Measurements from ENCODE around the gene RAB12. TPM values are rescaled to one million over a fixed set of nuclear protein-coding genes. Genes with fewer than 3 reads are reported as not detected.

Gene RAB12
- total RNA-seq, 1 donor from 2014 or later, result 48.5 TPM

GRCh38 chr18:8669571-8669970, 60.3 kb downstream of the RAB12 start:
- H3K27ac Mint-ChIP-seq (ENCODE audit: unreplicated experiment), result no peak overlapping the region
- H3K9me3 Mint-ChIP-seq (ENCODE audit: unreplicated experiment), result no peaks in the 10 kb centered on the region
- no peak overlapping the region for H3K4me3 Mint-ChIP-seq (ENCODE audit: unreplicated experiment)
- no peak for TF ChIP-seq CTCF (IDR thresholded peaks at IDR 0.05)
- H3K27me3 Mint-ChIP-seq (ENCODE audit: unreplicated experiment), result no peaks in the 10 kb centered on the region
- no peak for DNase-seq (ENCODE audit: extremely low spot score, unreplicated experiment)
- H3K36me3 Mint-ChIP-seq (ENCODE audit: unreplicated experiment), result no peaks in the 10 kb centered on the region
- H3K4me1 Mint-ChIP-seq (ENCODE audit: unreplicated experiment), result peaks cover 7% of the 10 kb centered on the region

- Mint-ChIP-seq H3K27me3 (ENCODE audit: unreplicated experiment) (no peaks in the 10 kb centered on the region), H3K4me3 (ENCODE audit: unreplicated experiment) (no peak overlapping the region), H3K9me3 (ENCODE audit: unreplicated experiment) (no peaks in the 10 kb centered on the region), H3K36me3 (ENCODE audit: unreplicated experiment) (no peaks in the 10 kb centered on the region), H3K27ac (ENCODE audit: unreplicated experiment) (no peak overlapping the region), H3K4me1 (ENCODE audit: unreplicated experiment) (peaks cover 5% of the 10 kb centered on the region)
- TF ChIP-seq CTCF (IDR thresholded peaks at IDR 0.05), result no peak
- DNase-seq (ENCODE audit: extremely low spot score, unreplicated experiment), result no peak
Observed at GRCh38 chr18:8673256-8674209, 64.3 kb downstream of the RAB12 start.

DNA sequence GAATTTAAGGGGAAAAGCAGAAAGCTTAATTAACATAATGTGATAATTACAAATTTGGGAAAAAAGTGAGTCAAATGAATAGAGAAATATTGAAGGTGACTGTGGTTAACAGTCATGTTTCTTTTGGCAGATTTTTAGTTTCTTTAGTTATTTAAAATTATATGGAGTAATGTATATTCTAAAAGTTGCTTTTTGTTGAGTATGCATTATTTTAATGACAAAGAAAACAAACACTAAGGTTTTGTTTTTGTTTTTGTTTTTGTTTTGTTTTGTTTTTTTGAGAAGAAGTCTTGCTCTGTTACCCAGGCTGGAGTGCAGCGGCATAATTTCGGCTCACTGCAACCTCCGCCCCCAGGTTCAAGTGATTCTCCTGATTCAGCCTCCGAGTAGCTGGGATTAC, 65.8 kb downstream of the RAB12 start:
- Mint-ChIP-seq H3K9me3 (ENCODE audit: unreplicated experiment) (no peaks in the 10 kb centered on the region), H3K4me3 (ENCODE audit: unreplicated experiment) (no peak overlapping the region), H3K36me3 (ENCODE audit: unreplicated experiment) (no peaks in the 10 kb centered on the region), H3K4me1 (ENCODE audit: unreplicated experiment) (peaks cover 5% of the 10 kb centered on the region), H3K27ac (ENCODE audit: unreplicated experiment) (no peak overlapping the region), H3K27me3 (ENCODE audit: unreplicated experiment) (no peaks in the 10 kb centered on the region)
- DNase-seq (ENCODE audit: extremely low spot score, unreplicated experiment), result no peak
- no peak for TF ChIP-seq CTCF (IDR thresholded peaks at IDR 0.05)

DNA sequence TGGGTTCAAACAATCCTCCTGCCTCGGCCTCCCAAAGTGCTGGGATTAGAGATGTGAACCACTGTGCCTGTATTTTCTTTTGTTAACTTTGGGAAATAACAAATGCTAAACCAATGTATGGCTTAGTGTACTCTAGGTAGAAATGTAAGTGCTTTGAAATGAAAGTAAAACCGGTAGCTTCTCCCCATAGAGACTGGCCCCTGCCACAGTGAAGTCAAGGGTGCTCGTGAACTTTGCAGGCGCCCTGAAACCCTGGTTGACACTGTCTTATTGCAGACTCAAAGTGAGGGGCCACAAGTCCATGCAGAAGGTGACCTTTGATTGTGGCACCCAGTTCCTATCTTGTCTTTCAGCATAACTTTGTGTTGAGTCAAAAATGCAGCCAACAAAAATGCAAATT, 72.0 kb downstream of the RAB12 start:
- Mint-ChIP-seq H3K27me3 (ENCODE audit: unreplicated experiment) (no peaks in the 10 kb centered on the region), H3K4me3 (ENCODE audit: unreplicated experiment) (no peak overlapping the region), H3K4me1 (ENCODE audit: unreplicated experiment) (peaks cover 16% of the 10 kb centered on the region), H3K27ac (ENCODE audit: unreplicated experiment) (no peak overlapping the region), H3K36me3 (ENCODE audit: unreplicated experiment) (no peaks in the 10 kb centered on the region), H3K9me3 (ENCODE audit: unreplicated experiment) (no peaks in the 10 kb centered on the region)
- TF ChIP-seq CTCF (IDR thresholded peaks at IDR 0.05), result no peak
- peak; percentile 40 for DNase-seq (ENCODE audit: extremely low spot score, unreplicated experiment)

DNA sequence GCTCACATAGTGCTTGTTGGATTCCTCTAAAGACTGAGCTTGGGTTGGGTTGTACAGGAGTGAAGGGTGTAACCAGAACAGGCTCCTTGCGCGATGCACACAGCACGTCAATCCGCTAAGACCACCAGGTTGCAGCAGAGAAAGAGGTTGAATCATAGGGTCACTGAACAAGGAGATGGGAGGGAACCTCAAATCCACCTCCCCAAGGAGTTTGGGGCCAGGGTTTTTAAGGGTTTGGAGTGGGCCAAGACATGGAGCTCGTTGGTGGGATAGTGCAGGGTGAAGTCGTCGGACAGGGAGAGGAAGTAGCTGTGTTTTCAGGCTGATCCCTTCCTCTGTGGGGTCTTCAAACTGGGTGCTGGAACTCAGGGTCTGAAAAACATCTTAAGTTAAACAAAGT, 75.3 kb downstream of the RAB12 start:
- no peaks in the 10 kb centered on the region for H3K9me3 Mint-ChIP-seq (ENCODE audit: unreplicated experiment)
- no peaks in the 10 kb centered on the region for H3K36me3 Mint-ChIP-seq (ENCODE audit: unreplicated experiment)
- peaks cover 16% of the 10 kb centered on the region for H3K4me1 Mint-ChIP-seq (ENCODE audit: unreplicated experiment)

More for the DNA sequence above, 75.3 kb downstream of the RAB12 start:
- DNase-seq (ENCODE audit: extremely low spot score, unreplicated experiment), result peak; percentile 65
- Mint-ChIP-seq H3K27ac (ENCODE audit: unreplicated experiment) (peak overlapping the region; percentile 12), H3K4me3 (ENCODE audit: unreplicated experiment) (no peak overlapping the region), H3K27me3 (ENCODE audit: unreplicated experiment) (no peaks in the 10 kb centered on the region)
- TF ChIP-seq CTCF (IDR thresholded peaks at IDR 0.05), result no peak
